Left kidney (tissue), 2 donors: ENCODE measurements around the gene TRDN. TPM values are rescaled to one million over a fixed set of nuclear protein-coding genes. Genes with fewer than 3 reads are reported as not detected.
"Not testable (repeated sequence)": the region's sequence is repeated elsewhere in the genome, so short reads cannot be mapped to it uniquely, and the experiment has no call there.

Experiments used
- DNase-seq: peaks from one replicate; pipeline ENCODE4 v3.0.0-alpha.2; 2013
- polyA plus RNA-seq: library from polyadenylated mRNA; unstranded; fragments of 120-200 nt; gene quantifications from one replicate; pipeline ENCODE4 v1.2.1, GENCODE V29; 2013; ENCODE audit not compliant: insufficient read length

TRDN gene
- polyA plus RNA-seq, 1 donor = 2.8 TPM

DNA sequence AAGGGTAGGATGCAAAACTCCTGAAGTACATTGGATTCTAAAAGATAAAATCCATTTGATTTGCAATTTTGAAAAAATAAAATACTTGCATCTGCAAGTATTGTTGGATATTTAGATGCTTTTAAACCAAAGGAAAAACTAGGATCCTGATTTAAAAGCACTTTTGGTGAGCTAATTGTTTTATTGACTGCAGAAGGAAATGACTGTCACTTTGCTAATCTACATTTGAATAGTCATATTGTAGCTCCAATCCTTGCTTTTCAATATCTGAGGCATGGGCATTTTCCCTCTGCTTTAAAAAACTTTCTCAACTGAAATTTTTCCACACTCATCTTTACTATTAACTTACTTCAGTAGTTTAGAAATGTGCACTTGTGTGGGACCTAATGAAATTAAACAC lies 74.1 kb downstream of the TRDN start:
- no peak for DNase-seq

DNA sequence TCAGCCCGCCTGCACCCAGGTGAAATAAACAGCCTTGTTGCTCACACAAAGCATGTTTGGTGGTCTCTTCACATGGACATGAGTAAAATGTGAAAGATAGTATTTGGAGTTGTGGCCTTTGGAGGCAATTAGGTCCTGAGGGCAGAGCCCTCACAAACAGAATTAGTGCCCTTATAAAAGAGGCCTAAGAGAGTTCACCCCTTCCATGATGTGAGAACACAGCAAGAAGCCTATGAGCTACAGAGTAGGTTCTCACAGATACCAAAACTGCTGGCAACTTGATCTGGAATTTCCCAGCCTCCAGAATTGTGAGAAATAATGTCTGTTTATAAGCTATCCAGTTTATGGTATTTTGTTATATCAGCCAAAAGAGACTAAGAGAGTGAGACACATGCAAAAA lies 74.5 kb downstream of the TRDN start:
- no peak for DNase-seq

- DNase-seq = not testable (repeated sequence)
Observed at GRCh38 chr6:123559816-123560215, 76.9 kb downstream of the TRDN start.

DNA sequence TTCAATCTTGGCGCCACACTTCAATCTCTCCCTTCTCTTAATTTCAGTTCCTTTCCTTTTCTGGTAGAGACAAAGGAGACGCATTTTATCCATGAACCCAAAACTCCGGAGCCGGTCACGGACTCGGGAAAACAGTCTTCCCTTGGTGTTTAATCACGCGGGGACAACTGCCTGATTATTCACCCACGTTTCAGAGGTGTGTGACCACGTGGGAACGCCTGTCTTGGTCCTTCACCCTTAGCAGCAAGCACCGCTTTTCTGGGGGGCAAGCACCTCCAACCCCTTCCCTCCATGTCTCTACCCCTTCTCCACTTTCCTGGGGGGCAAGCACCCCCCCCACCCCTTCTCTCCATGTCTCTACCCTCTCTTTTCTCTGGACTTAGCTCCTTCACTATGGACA lies 79.3 kb downstream of the TRDN start:
- DNase-seq = not testable (repeated sequence)

DNA sequence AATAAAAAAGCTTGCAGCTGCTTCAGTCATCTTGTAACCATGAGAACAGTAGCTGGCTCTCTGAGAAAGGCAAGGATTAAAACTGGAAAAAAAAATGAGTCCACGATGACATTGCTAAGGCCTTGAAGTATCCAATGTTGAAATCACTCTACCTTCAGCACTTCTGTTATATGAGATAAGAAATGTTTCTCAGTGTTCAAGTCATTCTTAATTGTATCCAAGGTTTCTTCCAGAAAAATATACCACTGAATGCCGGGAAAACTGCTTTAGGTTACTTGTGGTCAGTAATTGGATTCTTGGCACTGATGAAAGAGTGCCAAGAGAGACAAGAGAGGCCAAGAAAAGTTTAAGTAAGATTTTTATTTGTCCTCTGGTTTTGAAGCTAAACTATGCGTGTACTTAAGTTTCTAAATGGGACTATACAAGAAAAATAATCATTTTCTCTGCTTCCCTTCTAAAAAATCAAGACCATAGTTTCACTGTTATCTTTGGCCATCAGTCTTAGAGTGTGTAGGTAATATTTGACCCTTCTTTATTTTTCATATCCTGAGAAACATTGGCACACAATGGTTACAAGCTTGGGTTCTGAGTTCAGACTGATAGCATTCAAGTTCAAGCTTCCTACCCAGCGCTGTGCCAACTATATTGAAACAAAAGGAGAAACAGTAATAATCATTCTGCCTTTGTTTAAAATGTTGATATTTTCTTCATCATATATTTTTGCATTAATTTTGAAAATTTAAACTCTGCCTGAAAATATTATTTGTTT lies 84.6 kb downstream of the TRDN start:
- DNase-seq = no peak

DNA sequence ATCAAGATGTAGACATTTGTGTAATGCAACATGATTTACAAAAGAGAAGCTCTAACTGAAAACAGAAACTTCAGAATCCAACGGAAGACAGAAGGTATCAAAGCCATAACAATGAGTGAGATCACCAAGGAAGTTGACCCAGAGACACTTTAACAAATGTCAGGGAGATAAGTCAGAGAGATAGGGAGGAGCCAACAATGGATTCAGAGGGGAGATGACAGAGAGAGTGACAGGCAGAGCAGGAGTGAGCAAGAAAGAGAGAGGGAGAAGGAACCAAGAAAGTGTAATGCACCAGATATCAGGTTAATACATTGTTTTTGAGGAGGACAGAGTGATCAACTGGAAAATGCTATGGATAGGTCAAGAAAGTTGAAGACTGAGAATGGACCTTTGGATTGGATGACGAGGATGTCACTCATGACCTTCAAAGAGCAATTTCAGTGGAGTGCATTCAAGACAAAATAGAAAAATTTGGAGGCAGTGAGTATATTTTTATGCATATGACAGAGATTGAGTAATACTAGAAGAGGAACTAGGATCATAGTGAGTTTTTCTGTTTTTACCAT lies 86.6 kb downstream of the TRDN start:
- DNase-seq = no peak

DNA sequence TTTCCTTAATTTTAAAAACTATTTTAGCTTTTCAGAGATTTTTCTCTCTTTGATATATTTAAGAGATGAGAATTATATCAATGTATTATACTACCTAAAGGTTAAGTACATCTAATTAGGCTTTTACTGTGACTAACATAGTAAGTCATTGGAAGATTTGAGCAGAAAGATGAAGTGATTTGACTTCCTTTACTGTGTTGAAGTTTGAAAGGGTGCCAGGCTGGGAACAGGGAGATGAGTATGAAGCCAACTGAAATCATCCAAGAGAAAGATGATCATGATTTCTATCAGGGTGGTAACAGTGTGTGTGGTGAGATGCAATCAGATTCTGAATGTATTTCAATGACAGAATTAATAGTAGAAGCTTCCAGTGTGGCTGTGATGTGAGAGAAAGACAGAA lies 87.3 kb downstream of the TRDN start:
- DNase-seq = no peak

DNA sequence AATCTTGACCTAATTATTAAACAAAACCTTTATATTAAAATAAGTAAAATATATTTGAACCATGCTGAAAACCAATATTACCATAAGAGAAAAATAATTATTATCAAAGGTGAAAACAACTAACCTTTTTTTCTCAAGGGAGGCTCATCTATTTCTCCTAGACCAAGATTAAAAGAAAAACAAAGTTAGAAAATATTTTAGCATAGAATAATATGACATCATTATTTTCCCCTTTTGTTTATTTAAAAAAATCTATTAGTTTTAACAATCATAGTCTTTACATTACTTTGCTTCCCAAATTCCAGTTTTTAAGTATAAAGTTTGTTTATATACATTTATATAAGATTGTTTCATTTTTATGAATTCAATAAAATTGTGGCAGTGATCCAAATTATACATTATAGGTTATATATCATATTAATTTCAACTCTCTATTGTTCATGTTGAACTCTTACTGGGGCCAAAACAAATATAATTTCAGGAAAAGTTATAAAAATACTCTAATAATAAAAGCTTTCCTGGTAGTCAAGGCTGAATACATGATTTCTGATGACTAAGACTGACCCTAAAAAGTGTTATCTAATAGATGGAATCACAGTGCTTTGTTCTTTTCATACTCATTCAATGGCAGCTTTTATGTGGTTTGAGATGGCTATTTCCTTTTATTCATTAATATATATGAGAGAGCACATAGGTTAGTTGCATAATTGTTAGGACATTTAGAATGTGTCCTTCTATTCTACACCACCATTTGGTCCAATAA lies 89.4 kb downstream of the TRDN start:
- no peak for DNase-seq

DNA sequence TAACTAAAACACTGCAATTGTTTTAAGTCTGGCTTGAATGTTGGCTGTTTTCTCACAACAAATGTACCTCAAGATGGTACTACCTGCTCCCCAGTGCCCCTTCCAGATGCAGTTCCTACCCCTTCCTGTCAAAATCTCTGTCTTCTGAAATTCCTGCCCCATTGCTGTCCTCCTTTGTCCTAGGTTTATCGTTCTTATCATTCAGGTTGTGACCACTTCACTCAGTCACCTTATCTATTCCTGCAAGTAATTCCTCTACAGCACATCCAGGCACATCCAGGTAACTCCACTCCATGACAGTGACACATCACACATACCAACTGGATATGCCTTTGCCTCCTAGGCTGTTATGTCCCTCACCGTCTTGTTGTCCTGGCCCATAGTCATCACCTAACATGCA lies 90.2 kb downstream of the TRDN start:
- DNase-seq = no peak

GRCh38 chr6:123541462-123541861 lies 95.3 kb downstream of the TRDN start:
- no peak for DNase-seq

DNA sequence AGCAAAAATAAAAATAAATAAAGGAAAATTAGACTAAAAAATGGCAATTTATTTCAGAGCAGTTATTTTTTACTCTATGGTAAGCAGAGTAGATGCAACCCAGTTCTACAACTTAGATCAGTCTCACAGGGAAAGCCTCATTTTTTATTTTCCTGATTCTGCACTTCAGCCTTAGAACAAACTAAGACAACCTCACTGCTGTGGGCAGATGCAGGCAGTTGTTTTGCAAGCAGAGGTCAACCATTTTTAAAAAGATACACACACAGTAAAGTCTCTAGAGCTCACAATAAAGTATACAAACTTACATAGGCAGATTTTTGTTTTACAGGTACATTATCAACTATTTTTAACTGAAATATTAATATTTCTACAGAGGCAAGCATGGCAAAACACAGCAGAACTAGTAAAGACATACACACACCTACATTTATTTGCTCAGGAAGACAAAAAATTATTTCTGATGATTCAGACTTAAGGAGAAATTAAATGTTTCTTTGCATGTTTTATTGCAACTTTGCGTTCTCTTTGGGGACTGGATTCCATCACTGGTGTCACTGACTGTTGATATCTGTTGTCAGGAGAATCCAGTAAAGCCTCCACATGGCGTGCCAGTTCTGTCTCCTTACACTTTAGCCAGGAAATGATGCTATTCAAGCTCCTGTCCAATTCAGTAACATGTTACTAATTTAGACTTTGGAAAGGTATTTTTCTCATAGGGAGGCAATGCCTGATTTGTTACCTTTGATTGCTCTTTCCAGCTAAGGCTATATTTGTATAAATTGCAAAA lies 102.7 kb downstream of the TRDN start:
- DNase-seq = no peak

- DNase-seq = no peak
Observed at GRCh38 chr6:123529843-123530242, 106.9 kb downstream of the TRDN start.

DNA sequence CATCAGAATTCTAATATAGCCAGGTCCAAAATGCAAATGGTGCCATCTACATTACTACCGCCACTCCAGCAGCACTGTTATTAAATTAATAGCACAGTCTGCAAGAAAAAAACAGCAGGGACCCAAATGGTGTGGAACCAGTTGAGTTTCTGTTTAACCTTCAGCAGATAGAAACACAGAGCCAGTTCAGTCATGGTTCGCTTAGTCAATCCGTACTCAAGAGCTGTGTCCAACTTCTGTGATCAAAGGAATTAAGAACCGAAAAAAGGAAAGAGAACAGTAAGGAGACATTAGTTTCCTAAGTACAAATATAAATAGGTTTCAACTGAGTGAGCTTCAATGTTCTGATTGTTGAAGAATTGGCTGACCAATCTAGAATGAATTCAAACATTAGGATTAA lies 107.7 kb downstream of the TRDN start:
- peak; percentile 21 for DNase-seq

- no peak for DNase-seq
Observed at GRCh38 chr6:123527406-123527805, 109.3 kb downstream of the TRDN start.

GRCh38 chr6:123526128-123526527 lies 110.6 kb downstream of the TRDN start:
- DNase-seq = no peak

GRCh38 chr6:123524781-123525180 lies 112.0 kb downstream of the TRDN start:
- no peak for DNase-seq

GRCh38 chr6:123520217-123520616 lies 116.5 kb downstream of the TRDN start:
- DNase-seq = no peak

GRCh38 chr6:123519189-123519505 lies 117.6 kb downstream of the TRDN start:
- DNase-seq = no peak

DNA sequence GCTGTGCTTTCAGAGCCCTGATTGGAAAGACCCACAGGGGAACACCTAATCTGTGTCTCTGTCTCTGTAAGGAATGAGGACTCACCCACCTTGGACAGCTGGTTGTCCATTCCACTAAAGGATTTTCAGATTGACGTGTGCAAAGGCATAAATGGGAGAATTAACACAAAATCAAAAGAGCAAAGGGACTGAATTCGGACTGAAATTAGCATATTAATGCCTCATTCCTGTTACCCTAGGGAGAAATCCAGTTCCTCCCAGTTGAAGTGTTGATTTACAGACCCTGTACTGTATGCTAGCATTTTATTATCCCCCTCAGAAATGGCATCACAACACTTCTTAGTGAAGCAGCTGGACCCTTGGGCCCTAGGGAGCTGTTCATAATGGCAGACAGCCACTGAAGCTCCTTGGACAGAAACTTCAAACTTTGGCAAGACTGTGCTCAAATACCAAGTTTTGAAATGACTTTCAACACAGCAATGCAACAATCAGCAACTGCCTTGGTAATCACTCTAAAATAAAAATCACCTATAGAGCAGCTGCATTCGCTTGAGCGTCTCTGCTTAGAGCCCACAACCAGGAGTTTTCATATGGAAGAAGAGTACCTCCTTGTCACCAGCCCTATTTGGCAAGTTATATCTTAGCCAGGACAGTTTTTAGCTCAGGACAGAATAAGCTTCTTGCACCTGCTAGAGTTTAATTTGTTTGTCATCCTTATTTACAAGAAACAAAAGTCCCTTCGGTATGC lies 118.1 kb downstream of the TRDN start:
- no peak for DNase-seq

DNA sequence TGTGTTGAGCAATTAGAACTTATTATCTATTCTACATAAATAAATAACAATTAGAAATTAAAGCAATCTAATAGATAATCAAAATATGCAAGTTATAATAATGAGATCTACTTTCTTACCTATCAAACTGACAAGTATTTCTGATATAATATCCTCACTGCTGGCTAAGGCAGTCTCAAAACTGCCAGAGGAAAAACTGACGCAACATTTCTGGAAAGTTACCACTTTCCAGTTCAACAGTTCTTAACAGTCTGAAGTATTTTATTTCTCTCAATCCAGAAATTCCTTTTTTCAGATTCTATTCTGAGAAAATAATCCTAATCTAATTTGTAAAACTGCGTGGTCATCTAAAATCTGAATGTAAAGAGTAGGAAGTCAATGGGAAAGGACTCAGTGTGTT lies 121.0 kb downstream of the TRDN start:
- DNase-seq = no peak

- no peak for DNase-seq
Observed at GRCh38 chr6:123509112-123509511, 127.6 kb downstream of the TRDN start.

- DNase-seq = no peak
Observed at GRCh38 chr6:123508290-123508689, 128.5 kb downstream of the TRDN start.
